Lung microvascular endothelial cell (primary cell): Measurements from ENCODE around the gene PIGO. TPM values are rescaled to one million over a fixed set of nuclear protein-coding genes. Genes with fewer than 3 reads are reported as not detected.

Source experiments
- DNase-seq, 2 donors: peaks; one replicate each; pipeline versions ENCODE4 v3.0.0 to v3.0.0-alpha.2; 2010; ENCODE audit warnings: low read depth in 2 of 2
- total RNA-seq: library from RNA; depleted of rRNA; stranded (reverse); fragments of >200 nt; gene quantifications from 2 replicates; pipeline ENCODE4 v1.2.1, GENCODE V29; 2014

Gene PIGO
- total RNA-seq, 1 donor from 2014 or later = 8.7 TPM

- peak; percentile 89 to 92 for DNase-seq
Observed at GRCh38 chr9:35071814-35072460, 24.5 kb downstream of the PIGO start.

GRCh38 chr9:35070823-35071813 is 25.3 kb downstream of the PIGO start:
- peak; percentile 17 to 47 for DNase-seq

- DNase-seq = no peak
Observed at GRCh38 chr9:35069020-35069419, 27.4 kb downstream of the PIGO start.

GRCh38 chr9:35067056-35067455 is 29.3 kb downstream of the PIGO start:
- DNase-seq = no peak

- no peak for DNase-seq
Observed at GRCh38 chr9:35060548-35061207, 35.7 kb downstream of the PIGO start.

GRCh38 chr9:35059438-35059837 is 37.0 kb downstream of the PIGO start:
- no peak for DNase-seq

- no peak for DNase-seq
Observed at GRCh38 chr9:35057271-35057620, 39.1 kb downstream of the PIGO start.

- DNase-seq = no peak
Observed at GRCh38 chr9:35056571-35057270, 39.7 kb downstream of the PIGO start.

- DNase-seq = no peak
Observed at GRCh38 chr9:35054871-35055644, 41.3 kb downstream of the PIGO start.

- DNase-seq = no peak
Observed at GRCh38 chr9:35054185-35054835, 42.1 kb downstream of the PIGO start.

GRCh38 chr9:35051069-35051967 is 45.1 kb downstream of the PIGO start:
- DNase-seq = peak; percentile 58 to 73

- no peak for DNase-seq
Observed at GRCh38 chr9:35048511-35048910, 47.9 kb downstream of the PIGO start.

GRCh38 chr9:35044071-35044470 is 52.3 kb downstream of the PIGO start:
- no peak for DNase-seq

GRCh38 chr9:35042891-35043545 is 53.4 kb downstream of the PIGO start:
- DNase-seq = no peak

GRCh38 chr9:35042081-35042604 is 54.2 kb downstream of the PIGO start:
- DNase-seq = no peak
